HTERT RPE-1 (cell line): ENCODE results near the gene FBXO8.

Source experiments
- in situ Hi-C: fragments of 300-500 bp; cut with MboI; formaldehyde crosslinking; loops from 4 replicates; pipeline ENCODE4 v1.14.3; 2020; ENCODE audit warnings: low sequenced_read_pairs

The FBXO8 gene

DNA sequence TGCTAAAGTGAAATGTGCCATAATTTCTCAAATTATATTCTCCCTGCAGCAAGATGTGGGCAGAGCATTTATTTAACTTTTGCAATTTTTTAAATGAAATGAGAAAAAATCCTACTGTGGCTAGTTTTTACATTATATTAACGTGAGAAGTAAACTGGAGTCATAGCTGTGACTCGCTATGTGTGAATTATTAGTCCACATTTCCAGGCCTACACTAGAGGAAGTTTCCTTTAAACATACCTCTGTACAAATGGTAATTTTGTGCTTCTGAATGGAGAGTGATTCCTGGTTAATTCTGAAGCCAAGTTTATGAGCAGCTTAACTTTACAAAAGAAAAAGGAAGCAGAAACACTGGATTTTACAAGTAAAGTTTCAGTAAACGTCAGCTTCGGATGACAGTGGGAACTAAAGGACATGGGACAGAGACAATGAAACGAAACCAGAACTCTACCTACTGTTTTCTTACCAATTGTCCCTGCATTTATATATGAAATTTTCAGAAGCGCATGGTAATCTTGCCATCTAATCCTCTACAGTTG lies 72.4 kb downstream of the FBXO8 start:
- in situ Hi-C loops = no loop called here

DNA sequence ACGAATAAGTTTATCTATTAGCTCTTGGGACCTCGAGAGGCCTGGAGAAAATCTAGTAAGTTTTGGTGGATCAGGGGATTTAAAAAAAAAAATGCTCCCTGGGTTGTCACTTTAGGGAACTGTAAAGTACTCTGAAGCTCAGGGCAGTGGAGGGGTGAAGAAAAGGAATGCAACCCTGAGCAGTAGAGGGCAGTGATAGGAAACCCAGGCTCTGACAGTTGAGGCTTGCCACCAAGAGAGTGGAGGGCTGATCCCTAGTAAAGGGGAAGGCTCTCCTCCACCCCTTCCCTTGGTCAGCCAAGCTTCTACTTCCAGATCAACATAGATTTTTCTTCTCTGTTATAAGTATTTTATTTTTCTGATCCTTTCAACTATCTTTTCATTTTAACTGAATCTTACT lies 73.1 kb downstream of the FBXO8 start:
- in situ Hi-C loops = no loop called here

DNA sequence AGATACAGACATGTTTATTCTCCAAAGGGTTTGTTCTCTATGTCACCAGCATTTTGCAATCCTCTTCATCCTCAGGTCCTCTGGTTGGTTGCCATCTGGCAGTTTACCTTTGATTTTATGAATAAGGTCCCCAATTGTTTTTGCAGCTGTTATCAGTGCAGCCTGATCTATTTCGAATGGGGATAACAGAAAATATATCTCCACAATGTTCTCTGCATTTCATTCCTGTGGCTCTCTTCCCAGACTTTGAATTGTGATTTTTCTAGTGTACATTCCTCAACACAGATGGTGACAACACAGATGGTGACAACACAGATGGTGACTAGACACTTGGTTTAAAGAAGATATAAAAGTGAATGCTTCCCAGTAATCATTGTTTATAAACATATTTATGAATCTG lies 74.1 kb downstream of the FBXO8 start:
- in situ Hi-C loops = no loop called here

DNA sequence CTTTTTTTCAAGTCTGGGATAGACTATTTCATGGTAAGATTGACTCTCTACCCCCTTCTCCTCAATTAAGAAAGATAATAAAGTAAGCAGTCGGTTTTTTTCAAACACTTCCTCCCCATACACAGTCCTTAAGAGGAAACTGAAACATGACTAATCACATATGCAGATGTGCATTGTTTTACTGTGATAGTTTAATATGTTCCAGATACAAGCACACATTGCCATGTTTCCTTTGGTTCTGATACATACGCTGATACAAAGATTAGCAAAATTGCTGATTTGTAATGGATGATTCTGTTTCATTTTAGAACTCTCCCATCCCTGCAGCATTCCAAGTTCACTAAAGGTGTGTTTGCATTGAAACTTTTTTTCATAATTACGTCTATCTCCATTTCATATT lies 76.1 kb downstream of the FBXO8 start:
- in situ Hi-C loops = no loop called here

DNA sequence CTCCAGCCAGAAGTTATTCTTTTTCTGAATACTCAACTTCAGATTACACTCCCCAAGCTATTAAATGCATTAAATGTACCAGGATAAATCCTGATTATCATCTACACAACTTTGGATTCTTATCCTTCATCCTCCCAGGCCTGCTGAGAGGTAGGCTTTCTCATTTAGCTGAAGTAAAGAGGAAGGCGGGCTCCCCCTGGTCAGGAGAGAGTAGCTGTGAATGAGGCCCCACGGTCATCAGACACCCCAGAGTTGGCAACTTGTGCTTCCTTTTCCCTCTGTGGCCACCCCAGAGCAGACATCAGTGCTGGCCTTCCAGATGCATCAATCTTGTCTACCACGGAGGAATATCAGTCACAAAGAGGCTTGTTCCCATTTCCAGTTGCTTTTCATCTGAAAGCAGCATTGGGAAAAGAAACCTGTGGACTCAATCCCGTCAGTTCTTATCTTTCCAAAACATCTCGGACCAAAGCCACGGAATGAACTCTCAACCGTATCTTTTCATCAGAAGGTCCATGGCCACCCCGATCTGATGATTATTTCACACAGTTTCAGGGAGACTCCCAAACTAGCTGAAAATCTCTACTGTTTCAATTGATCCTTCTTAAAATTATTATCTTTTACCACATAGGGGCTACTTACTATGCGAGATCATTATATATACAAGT lies 79.2 kb downstream of the FBXO8 start:
- in situ Hi-C loops = no loop called here

DNA sequence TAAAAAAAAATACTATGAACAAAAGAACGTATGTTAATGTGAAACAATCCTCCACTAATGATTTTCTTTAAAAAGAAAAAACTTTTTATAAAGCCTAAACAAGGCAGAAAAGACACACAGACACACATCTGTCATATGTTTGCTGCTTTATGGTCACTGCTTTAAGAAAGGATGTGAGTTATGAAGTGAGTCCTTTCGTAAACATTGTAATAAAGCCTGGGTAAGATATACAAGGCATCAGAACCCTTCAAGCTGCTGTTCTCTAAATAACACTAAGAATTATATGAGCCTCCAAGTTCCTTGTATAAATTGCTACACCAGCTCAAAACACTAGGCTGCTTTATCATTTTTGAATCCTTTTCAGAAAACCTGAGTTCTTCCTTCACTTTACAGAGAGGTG lies 81.6 kb downstream of the FBXO8 start:
- in situ Hi-C loops = no loop called here

DNA sequence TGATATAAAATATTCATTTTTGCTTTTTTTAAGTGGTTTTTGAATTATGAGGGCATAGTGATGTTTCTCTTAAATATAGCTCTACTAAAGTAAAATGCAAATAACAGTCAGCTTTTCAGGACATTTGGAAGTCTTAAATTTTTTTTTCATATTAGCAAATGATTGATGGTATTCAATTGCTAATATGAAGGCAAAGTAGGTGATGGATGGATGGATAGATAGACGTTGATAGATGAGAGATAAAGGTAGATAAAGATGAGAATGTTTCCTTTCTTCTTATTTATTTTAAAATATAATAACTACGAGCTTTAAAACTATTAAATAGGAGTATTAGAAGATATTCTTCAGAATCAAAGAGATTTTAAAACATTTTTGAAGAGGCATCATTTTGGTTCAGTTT lies 83.7 kb downstream of the FBXO8 start:
- in situ Hi-C loops = no loop called here

DNA sequence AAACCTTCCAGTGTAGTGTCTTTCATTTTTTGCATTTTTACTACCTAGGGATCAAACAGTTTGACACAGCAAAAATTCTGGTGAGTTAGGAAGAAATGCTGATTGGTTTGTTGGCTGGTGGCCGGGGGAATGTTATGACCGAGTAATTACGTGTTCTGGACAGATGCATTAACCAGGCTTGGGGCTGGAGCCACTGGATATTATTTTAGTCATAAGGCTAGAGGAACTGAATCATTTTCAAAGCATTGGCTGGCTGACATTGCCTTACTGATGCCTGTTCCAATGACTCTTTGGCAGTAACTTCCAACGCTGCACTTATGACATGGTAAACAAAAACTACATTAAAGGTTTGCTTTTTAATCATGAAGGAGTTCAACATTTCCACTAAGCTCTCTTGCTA lies 84.6 kb downstream of the FBXO8 start:
- in situ Hi-C loops = no loop called here

DNA sequence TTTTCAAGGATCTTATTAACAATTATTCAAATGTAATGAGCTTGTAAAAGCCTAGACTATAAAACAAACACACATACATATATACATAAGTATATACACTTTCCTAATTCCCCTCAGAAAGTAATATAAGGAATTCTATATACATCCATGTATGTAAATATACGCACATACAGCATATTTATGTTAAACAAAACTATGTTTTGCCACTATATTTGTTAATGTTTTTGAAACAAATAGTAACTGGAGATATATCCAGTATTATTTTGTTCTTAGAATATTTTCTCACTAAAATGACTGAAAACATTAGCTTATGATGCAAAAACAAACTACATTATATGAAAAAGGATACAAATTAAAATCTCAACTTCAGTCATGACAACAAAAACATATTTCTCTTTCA lies 85.1 kb downstream of the FBXO8 start:
- in situ Hi-C loops = no loop called here

DNA sequence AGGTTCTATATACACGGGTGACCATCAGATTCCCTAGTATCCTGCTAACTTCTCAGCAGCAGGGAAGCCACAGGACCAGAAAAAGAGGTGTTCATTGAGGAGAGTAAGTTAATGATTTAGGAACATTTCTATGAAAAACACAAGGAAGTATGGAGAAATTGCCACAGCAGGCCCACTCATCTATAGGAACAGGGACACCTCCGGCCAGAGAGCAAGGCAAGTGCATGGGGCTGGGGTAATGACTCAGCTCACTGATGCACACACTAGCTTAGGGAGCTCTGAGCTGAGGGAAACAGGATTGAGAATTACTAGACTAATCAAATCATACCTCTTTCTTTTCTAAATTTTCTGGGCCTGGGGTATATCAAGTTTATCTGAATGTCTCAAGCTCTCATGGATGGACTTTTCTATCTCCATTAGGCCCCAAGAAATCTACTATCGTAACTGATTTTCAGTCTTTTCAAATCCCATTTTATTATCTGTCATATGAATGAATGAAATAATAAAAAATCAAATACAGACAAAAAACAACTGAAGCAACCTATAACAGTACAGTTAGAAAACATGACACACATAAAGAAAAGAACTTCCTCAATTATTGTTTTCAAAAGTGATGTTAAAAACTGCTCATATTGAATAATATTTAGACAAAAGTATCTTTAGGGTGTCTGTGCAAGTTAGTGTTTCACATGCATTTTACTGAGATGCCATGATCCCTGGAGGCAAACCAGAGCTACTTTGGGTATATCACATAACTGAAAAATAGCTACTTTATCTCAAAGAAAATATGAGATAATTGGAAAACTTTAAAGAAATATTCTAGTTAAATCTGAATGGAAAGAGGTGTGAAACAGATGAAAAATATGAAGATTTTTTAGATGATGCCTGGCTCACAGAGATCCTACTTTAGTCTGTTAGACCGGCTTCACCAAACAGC lies 89.8 kb downstream of the FBXO8 start:
- in situ Hi-C loops = no loop called here

DNA sequence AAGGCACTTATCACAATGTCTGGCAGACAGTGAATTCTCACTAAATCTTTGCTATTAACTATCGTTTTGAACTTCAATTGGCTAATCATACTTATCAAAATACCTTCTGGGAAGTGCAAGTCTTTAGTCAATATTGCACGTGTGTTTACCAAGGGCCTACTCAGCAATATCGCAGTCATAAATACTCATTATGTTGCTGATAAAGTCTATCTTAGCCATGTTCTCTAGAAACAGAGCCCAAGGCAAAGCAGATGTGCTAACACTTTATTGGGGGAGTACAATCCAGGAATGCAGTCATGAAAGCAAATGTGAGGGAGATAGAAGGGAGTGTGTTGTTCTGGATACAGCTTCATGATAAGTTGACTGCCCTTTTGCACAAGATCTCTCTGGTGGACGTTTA lies 90.5 kb downstream of the FBXO8 start:
- in situ Hi-C loops = no loop called here

DNA sequence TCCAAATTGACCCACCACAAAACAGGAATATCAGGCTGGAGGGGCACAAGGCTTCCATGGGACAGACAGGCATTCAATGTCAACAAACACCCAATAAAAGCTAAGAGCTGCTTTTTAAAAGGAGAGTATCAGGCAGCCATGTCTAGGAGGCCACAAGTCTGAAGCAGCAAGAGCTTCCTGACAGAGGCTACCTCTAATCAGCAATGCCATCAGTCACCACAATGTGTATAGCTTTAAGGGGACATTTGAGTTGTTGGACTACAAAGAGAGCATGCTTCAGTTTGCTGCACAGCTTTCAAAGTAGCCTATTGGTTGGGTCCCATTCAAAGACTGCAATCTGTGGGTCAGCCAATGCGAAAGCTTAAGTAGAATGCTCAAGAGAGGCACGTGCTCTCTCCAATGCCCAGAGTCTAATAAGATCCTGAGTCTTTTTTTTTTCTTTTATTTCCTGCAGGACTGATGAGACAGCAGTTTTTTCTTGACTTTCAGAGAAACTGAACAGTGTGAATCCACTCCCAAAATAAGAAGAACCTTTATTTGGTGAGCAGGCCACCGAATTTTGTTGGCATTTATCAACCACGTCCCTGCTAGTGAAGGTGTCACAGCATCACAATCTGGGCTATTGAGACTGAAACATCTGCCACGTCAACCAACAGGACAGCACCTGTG lies 92.5 kb downstream of the FBXO8 start:
- in situ Hi-C loops = no loop called here

DNA sequence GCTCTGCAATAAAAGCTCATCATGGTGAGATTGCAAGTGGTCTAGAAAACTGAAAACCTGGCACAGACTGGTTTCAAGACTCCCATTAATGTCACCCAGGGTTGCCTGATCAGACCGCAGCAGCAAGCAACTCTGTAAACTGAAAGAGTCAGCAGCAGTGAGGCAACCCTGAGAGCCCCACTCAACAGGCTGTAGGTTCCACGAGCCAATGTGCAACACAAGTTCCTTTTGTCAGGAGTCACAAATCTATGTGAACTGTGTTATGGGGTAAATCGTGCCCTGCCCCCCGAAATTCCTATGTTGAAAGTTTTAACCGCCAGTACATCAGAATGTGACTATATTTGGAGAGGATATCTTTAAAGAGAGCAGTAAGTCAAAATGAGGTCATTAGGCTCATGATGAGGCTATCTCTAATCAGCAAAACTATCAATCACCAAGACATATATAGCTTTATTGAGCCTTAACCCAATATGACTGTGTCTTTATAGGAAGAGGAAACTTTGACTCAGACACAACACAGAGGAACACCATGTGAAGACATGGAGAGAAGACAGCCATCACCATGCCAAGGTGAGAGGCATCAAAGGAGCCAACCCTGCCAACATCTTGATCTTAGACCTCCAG lies 94.0 kb downstream of the FBXO8 start:
- in situ Hi-C loops = no loop called here
